NT2/D1 (cell line): ENCODE results near the gene RPS5.
"Not testable (repeated sequence)": the region's sequence is repeated elsewhere in the genome, so short reads cannot be mapped to it uniquely, and the experiment has no call there.

Experiments
- DNase-seq: peaks from one replicate; pipeline ENCODE4 v3.0.0-alpha.2; 2011; ENCODE audit warnings: low read depth, low spot score
- H3K27me3 ChIP-seq: 2 replicates; pipeline ENCODE4 v1.6.0; 2011; ENCODE audit warnings: mild to moderate bottlenecking; ENCODE audit not compliant: insufficient read length, insufficient read depth
- H3K36me3 ChIP-seq: 2 replicates; pipeline ENCODE4 v1.6.1; 2011; ENCODE audit warnings: mild to moderate bottlenecking, low read length, mixed read lengths; ENCODE audit not compliant: insufficient read depth, insufficient read length
- H3K4me1 ChIP-seq: 2 replicates; pipeline ENCODE4 v1.5.1; 2011; ENCODE audit not compliant: insufficient read depth, insufficient read length
- H3K4me3 ChIP-seq: 2 replicates; pipeline ENCODE4 v1.5.1; 2011; ENCODE audit warnings: low read depth; ENCODE audit not compliant: insufficient read length
- H3K9ac ChIP-seq: 2 replicates; pipeline ENCODE4 v1.6.0; 2011; ENCODE audit warnings: low read depth; ENCODE audit not compliant: insufficient read length
- H3K9me3 ChIP-seq: 2 replicates; pipeline ENCODE4 v1.5.1; 2011; ENCODE audit warnings: mild to moderate bottlenecking, low read length; ENCODE audit not compliant: insufficient read depth
- SUZ12 ChIP-seq: IDR thresholded peaks from 2 replicates; pipeline ENCODE4 v1.6.1; 2011; ENCODE audit not compliant: insufficient read length, insufficient read depth; ENCODE audit errors: extremely low read depth
- YY1 ChIP-seq: IDR thresholded peaks from 2 replicates; pipeline ENCODE4 v1.6.1; 2011; ENCODE audit not compliant: insufficient read length, insufficient read depth
- ZNF274 ChIP-seq: IDR thresholded peaks from 2 replicates; pipeline ENCODE4 v1.6.1; 2011; ENCODE audit warnings: mild to moderate bottlenecking, low read depth, low read length

Gene RPS5

GRCh38 chr19:58386576-58387337, at the start of gene RPS5:
RPS5 (plus strand) TSS chr19:58387269; CDS start chr19:58388138, 869 bp downstream.
- Histone ChIP-seq H3K9me3 (no peaks in the 10 kb centered on the region), H3K27me3 (no peaks in the 10 kb centered on the region), H3K9ac (peak within 1 kb of the TSS; percentile 99), H3K36me3 (peaks cover 38% of the 10 kb centered on the region), H3K4me1 (peaks cover 5% of the 10 kb centered on the region), H3K4me3 (peak within 1 kb of the TSS; percentile 91)
- peak; percentile 90 for DNase-seq
- TF ChIP-seq SUZ12, result no peak
- no peak for TF ChIP-seq YY1
- no peak for TF ChIP-seq ZNF274

- H3K9me3 ChIP-seq, result peaks cover 11% of the 10 kb centered on the region; the same call in 1 of the 2 replicates
- peaks cover 60% of the 10 kb centered on the region for H3K36me3 ChIP-seq
- no peak overlapping the region for H3K9ac ChIP-seq
- no peak overlapping the region for H3K4me3 ChIP-seq
- DNase-seq, result no peak
- H3K4me1 ChIP-seq, result no peaks in the 10 kb centered on the region
- TF ChIP-seq SUZ12 (no peak), ZNF274 (no peak), YY1 (no peak)
- H3K27me3 ChIP-seq, result no peaks in the 10 kb centered on the region
These were observed 48.7 kb upstream of the RPS5 start for GRCh38 chr19:58338336-58338735.

GRCh38 chr19:58338825-58339558, 48.1 kb upstream of the RPS5 start:
- H3K4me3 ChIP-seq, result no peak overlapping the region
- peaks cover 11% of the 10 kb centered on the region; the same call in 1 of the 2 replicates for H3K9me3 ChIP-seq
- no peak overlapping the region for H3K9ac ChIP-seq
- H3K36me3 ChIP-seq, result peaks cover 60% of the 10 kb centered on the region
- no peak for TF ChIP-seq YY1
- H3K4me1 ChIP-seq, result no peaks in the 10 kb centered on the region
- DNase-seq, result no peak
- no peaks in the 10 kb centered on the region for H3K27me3 ChIP-seq

GRCh38 chr19:58345558-58345957, 41.5 kb upstream of the RPS5 start:
- H3K9ac ChIP-seq, result no peak overlapping the region

GRCh38 chr19:58346961-58347929, 39.8 kb upstream of the RPS5 start:
- H3K27me3 ChIP-seq, result peaks cover 15% of the 10 kb centered on the region
- H3K9ac ChIP-seq, result peak overlapping the region; percentile 85
- no peaks in the 10 kb centered on the region for H3K9me3 ChIP-seq
- H3K4me1 ChIP-seq, result peaks cover 2% of the 10 kb centered on the region
- DNase-seq, result no peak
- peaks cover 10% of the 10 kb centered on the region for H3K36me3 ChIP-seq
- peak overlapping the region; percentile 75 for H3K4me3 ChIP-seq
- TF ChIP-seq ZNF274, result no peak
- no peak for TF ChIP-seq SUZ12
- TF ChIP-seq YY1, result no peak

More at GRCh38 chr19:58345558-58345957, 41.5 kb upstream of the RPS5 start:
- no peak for DNase-seq
- Histone ChIP-seq H3K36me3 (peaks cover 12% of the 10 kb centered on the region), H3K9me3 (no peaks in the 10 kb centered on the region), H3K4me3 (no peak overlapping the region), H3K27me3 (peaks cover 15% of the 10 kb centered on the region), H3K4me1 (peaks cover 2% of the 10 kb centered on the region)
- TF ChIP-seq YY1 (no peak), ZNF274 (no peak)

- Histone ChIP-seq H3K4me3 (peak overlapping the region; percentile 75), H3K27me3 (peaks cover 15% of the 10 kb centered on the region), H3K9ac (peak overlapping the region; percentile 85)
- not testable (repeated sequence) for H3K36me3 ChIP-seq, H3K9me3 ChIP-seq, DNase-seq, H3K4me1 ChIP-seq
These were observed 39.0 kb upstream of the RPS5 start for GRCh38 chr19:58348080-58348479.

- no peaks in the 10 kb centered on the region for H3K9me3 ChIP-seq
- H3K4me1 ChIP-seq, result peaks cover 4% of the 10 kb centered on the region
- DNase-seq, result no peak
- H3K4me3 ChIP-seq, result no peak overlapping the region
- peaks cover 16% of the 10 kb centered on the region for H3K36me3 ChIP-seq
- peaks cover 15% of the 10 kb centered on the region for H3K27me3 ChIP-seq
- TF ChIP-seq ZNF274 (no peak), YY1 (no peak), SUZ12 (no peak)
- H3K9ac ChIP-seq, result no peak overlapping the region
These were observed 37.5 kb upstream of the RPS5 start for GRCh38 chr19:58349590-58349989.
